ENCODE measurements around the gene MAP2K1.

Gene MAP2K1

GRCh38 chr15:66505818-66506217 lies 119.1 kb downstream of the MAP2K1 start:
- DNase-seq: peak in 1 of 3 experiments; percentile 51

GRCh38 chr15:66508293-66508883 lies 121.7 kb downstream of the MAP2K1 start:
- DNase-seq: no peak

- DNase-seq: no peak
Observed at GRCh38 chr15:66514586-66514985, 127.9 kb downstream of the MAP2K1 start.

- no peak for DNase-seq
Observed at GRCh38 chr15:66515901-66516322, 129.2 kb downstream of the MAP2K1 start.

GRCh38 chr15:66523926-66524325 lies 137.2 kb downstream of the MAP2K1 start:
- no peak for DNase-seq

- DNase-seq: no peak
Observed at GRCh38 chr15:66524838-66525237, 138.1 kb downstream of the MAP2K1 start.

GRCh38 chr15:66535056-66535455 lies 148.3 kb downstream of the MAP2K1 start:
- no peak for DNase-seq

Data from NCI-H1417 (cell line).